DOHH2 (cell line): ENCODE data around the gene NELFB.

Experiments
- H3F3A ChIP-seq: fragments of 200-600 bp; sonication (generic), shearing (Covaris generic); 2 replicates; pipeline ENCODE4 v1.6.0; 2016; ENCODE audit warnings: antibody characterized with exemption, mild to moderate bottlenecking; ENCODE audit not compliant: control insufficient read depth, insufficient read depth
- H3K27ac ChIP-seq: fragments of 200-600 bp; sonication (generic); 2 replicates; pipeline ENCODE4 v1.5.1; 2014; ENCODE audit warnings: low read depth, mild to moderate bottlenecking, low read length, moderate library complexity
- H3K27me3 ChIP-seq: fragments of 200-600 bp; sonication (generic); 2 replicates; pipeline ENCODE4 v1.6.1; 2014; ENCODE audit warnings: mild to moderate bottlenecking, low read length, mixed read lengths; ENCODE audit not compliant: control insufficient read depth
- H3K36me3 ChIP-seq: fragments of 200-600 bp; sonication (generic); 2 replicates; pipeline ENCODE4 v1.6.1; 2014; ENCODE audit warnings: mild to moderate bottlenecking, low read length, moderate library complexity, mixed read lengths; ENCODE audit not compliant: control insufficient read depth
- H3K4me1 ChIP-seq: fragments of 200-600 bp; sonication (generic); 2 replicates; pipeline ENCODE4 v1.6.1; 2014; ENCODE audit warnings: mild to moderate bottlenecking, low read length, mixed read lengths; ENCODE audit not compliant: control insufficient read depth
- H3K4me2 ChIP-seq: fragments of 200-600 bp; sonication (generic); 2 replicates; pipeline ENCODE4 v1.6.0; 2014; ENCODE audit warnings: mild to moderate bottlenecking, low read length, moderate library complexity
- H3K4me3 ChIP-seq: fragments of 200-600 bp; sonication (generic); 2 replicates; pipeline ENCODE4 v1.5.1; 2014; ENCODE audit warnings: mild to moderate bottlenecking, low read length, mixed read lengths
- H3K79me2 ChIP-seq: fragments of 200-600 bp; sonication (generic); 2 replicates; pipeline ENCODE4 v1.6.1; 2014; ENCODE audit warnings: mild to moderate bottlenecking, low read length, mixed read lengths; ENCODE audit not compliant: control insufficient read depth
- H3K9me2 ChIP-seq: fragments of 200-600 bp; sonication (generic); replicated peaks from 2 replicates; pipeline ENCODE4 v1.6.1; 2014; ENCODE audit warnings: mild to moderate bottlenecking, low read length, mixed read lengths; ENCODE audit not compliant: control insufficient read depth
- H3K9me3 ChIP-seq: fragments of 200-600 bp; sonication (generic); 2 replicates; pipeline ENCODE4 v1.6.1; 2014; ENCODE audit warnings: antibody characterized with exemption, low read length, mixed read lengths; ENCODE audit not compliant: control insufficient read depth, insufficient read depth
- H4K20me1 ChIP-seq: fragments of 200-600 bp; sonication (generic); 2 replicates; pipeline ENCODE4 v1.6.0; 2014; ENCODE audit warnings: low read depth, mild to moderate bottlenecking, antibody characterized with exemption, low read length, moderate library complexity; ENCODE audit not compliant: control insufficient read depth, insufficient read depth
- EZH2phosphoT487 ChIP-seq: fragments of 200-600 bp; sonication (generic); IDR thresholded peaks from 2 replicates; pipeline ENCODE4 v1.6.1; 2017; ENCODE audit warnings: borderline replicate concordance, mild to moderate bottlenecking, antibody characterized with exemption, low read length, moderate library complexity, mixed read lengths
- TF ChIP-seq, protein P1 (sequence below): fragments of 200-600 bp; sonication (generic); IDR thresholded peaks from one replicate; pipeline ENCODE4 v1.5.1; 2014; ENCODE audit warnings: antibody characterized with exemption, mild to moderate bottlenecking, low read depth, low read length; ENCODE audit not compliant: poor library complexity, severe bottlenecking

NELFB gene

DNA sequence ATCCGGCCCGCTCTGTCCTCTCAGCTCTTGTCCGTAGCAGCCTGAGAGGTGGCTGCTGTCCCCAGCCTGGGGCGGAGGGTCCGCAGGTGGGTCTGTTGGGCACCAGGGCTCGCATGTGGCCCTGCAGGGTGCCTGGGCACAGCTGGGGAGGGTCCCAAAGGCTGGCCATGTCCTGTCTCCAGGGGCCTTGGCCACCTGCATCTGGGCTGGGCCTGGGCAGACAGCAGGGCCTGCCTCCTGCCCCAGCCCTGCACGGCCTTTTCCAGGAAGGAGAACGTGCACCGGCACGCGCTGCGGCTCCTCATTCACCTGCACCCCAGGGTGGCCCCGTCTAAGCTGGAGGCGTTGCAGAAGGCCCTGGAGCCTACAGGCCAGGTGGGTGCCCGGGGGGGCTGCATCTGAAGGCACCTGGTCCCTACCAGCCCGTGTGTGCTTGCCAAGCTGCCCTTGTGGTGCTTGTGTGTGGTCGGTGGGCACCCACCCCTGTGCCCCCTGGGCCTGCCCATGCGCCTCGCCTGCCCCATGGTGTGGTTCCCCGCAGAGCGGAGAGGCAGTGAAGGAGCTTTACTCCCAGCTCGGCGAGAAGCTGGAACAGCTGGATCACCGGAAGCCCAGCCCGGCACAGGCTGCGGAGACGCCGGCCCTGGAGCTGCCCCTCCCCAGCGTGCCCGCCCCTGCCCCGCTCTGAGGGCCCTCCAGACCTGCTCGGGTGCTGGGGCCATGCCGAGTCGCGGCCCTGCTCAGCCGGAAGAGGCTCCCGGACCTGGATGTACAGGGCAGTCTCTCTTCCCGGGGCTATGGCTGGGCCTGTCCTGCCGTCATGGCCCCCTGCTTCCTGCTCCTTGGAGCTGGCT lies 17.3 kb downstream of the NELFB start:
- H3K27ac ChIP-seq = no peak overlapping the region
- no peaks in the 10 kb centered on the region for H3K9me2 ChIP-seq
- no peaks in the 10 kb centered on the region for H4K20me1 ChIP-seq
- no peaks in the 10 kb centered on the region for H3K27me3 ChIP-seq
- peaks cover 26% of the 10 kb centered on the region for H3F3A ChIP-seq
- no peak overlapping the region for H3K4me3 ChIP-seq
- no peak overlapping the region for H3K4me2 ChIP-seq
- peaks cover 53% of the 10 kb centered on the region for H3K36me3 ChIP-seq
- H3K9me3 ChIP-seq = no peaks in the 10 kb centered on the region
- peaks cover 95% of the 10 kb centered on the region for H3K4me1 ChIP-seq
- peaks cover 35% of the 10 kb centered on the region for H3K79me2 ChIP-seq
- TF ChIP-seq, protein P1, sequence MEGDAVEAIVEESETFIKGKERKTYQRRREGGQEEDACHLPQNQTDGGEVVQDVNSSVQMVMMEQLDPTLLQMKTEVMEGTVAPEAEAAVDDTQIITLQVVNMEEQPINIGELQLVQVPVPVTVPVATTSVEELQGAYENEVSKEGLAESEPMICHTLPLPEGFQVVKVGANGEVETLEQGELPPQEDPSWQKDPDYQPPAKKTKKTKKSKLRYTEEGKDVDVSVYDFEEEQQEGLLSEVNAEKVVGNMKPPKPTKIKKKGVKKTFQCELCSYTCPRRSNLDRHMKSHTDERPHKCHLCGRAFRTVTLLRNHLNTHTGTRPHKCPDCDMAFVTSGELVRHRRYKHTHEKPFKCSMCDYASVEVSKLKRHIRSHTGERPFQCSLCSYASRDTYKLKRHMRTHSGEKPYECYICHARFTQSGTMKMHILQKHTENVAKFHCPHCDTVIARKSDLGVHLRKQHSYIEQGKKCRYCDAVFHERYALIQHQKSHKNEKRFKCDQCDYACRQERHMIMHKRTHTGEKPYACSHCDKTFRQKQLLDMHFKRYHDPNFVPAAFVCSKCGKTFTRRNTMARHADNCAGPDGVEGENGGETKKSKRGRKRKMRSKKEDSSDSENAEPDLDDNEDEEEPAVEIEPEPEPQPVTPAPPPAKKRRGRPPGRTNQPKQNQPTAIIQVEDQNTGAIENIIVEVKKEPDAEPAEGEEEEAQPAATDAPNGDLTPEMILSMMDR = no peak
- no peak for TF ChIP-seq EZH2phosphoT487

DNA sequence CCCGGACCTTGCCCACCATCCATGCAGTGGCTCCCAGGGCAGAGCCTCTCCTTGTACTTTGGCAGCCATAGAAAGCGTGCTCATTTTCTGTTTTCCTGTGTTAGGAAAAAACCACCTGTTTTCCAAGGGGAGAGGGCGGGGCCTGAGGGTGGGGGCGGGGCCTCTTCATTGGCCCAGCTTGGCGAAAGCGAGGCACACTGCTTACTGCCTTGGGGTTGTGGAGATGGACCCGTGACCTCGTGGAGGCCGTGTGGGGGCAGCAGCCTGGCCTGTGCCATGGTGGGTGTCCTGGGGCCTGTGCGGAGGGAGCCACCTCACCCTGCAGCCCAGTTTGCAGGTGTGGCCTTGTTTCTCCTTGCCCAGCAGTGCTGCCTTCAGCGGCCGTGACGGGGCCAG lies 18.0 kb downstream of the NELFB start:
- Histone ChIP-seq H3K27me3 (no peaks in the 10 kb centered on the region), H3K4me3 (no peak overlapping the region), H3K79me2 (peaks cover 39% of the 10 kb centered on the region), H3K9me3 (no peaks in the 10 kb centered on the region), H3K36me3 (peaks cover 52% of the 10 kb centered on the region), H3K4me2 (peak overlapping the region; percentile 85), H3K9me2 (no peaks in the 10 kb centered on the region), H3K4me1 (peaks cover 95% of the 10 kb centered on the region), H3F3A (peaks cover 22% of the 10 kb centered on the region), H4K20me1 (no peaks in the 10 kb centered on the region), H3K27ac (peak overlapping the region; percentile 85; the same call in 1 of the 2 replicates)
- no peak for TF ChIP-seq EZH2phosphoT487
- TF ChIP-seq, protein P1 = no peak

DNA sequence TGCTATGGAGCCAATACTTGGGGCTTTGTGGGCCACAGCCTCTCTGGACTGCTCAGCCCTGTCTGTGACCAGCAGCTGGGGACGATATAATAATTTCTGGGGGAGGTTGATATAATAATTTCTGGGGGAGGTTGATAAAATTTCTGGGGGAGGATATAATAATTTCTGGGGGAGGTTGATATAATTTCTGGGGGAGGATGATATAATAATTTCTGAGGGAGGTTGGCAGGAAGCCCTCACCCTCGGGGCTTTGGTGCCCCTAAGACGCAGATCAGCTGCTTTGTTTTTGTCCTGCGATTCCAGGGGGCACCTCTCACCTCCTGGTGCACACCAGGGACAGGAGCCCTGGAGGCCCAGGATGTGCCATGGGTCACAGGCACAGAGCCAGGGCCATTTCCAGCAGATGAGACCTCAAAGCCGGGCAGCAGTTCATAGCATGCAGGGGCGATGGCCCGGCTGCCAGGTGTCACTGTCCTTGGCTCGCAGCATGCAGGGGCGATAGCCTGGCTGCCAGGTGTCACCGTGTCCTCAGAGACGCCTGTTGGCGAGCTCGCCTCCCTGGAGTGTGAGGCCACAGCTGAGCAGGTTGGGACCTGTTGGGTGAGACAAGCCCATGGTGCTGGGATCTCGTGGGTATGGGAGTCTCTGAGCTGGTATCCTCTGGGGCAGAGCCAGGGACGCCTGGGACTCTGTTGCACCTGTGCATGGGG lies 18.6 kb downstream of the NELFB start:
- Histone ChIP-seq H3K79me2 (peaks cover 35% of the 10 kb centered on the region), H3K9me3 (no peaks in the 10 kb centered on the region), H3K4me1 (peaks cover 94% of the 10 kb centered on the region), H3F3A (peaks cover 15% of the 10 kb centered on the region), H3K4me2 (peak overlapping the region; percentile 85), H3K36me3 (peaks cover 48% of the 10 kb centered on the region), H3K9me2 (no peaks in the 10 kb centered on the region), H3K27me3 (no peaks in the 10 kb centered on the region), H3K27ac (peak overlapping the region; percentile 85), H4K20me1 (no peaks in the 10 kb centered on the region), H3K4me3 (peak overlapping the region; percentile 85)
- no peak for TF ChIP-seq EZH2phosphoT487
- TF ChIP-seq, protein P1 = no peak
